ENCODE data around the gene ZNF184. TPM values are rescaled to one million over a fixed set of nuclear protein-coding genes. Genes with fewer than 3 reads are reported as not detected.

Gene ZNF184
- total and polyA plus RNA-seq, 2 of the 4 experiments (the other 2 are of a cell fraction), result 2.8 to 8.1 TPM

DNA sequence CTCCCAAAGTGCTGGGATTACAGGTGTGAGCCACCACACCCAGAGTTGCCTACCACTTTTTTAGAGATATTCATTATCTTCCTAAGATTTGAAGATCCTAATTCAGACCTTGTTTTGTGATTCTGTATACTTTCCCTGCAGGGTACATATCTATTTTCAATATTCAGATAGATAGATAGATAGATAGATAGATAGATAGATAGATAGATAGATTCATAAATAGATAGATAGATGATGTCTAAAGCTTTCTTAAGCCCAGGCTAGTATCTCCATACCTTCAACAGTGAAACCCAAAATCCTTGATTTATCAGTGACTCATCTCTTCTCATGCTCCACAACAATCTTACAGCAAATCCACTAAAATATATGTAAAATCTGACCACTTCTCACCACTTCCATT, 53.5 kb downstream of the ZNF184 start:
- H3K4ac ChIP-seq (ENCODE audit: low read depth, low read length), result no peak overlapping the region
- dilution Hi-C loops (cut with HindIII; ENCODE audit: low sequenced_read_pairs, unreplicated experiment) (no loop called here), in situ Hi-C loops (cut with MboI; ENCODE audit: low sequenced_read_pairs) (no loop called here), intact Hi-C loops (cut with micrococcal nuclease) (no loop called here)
- no peaks in the 10 kb centered on the region for H3K36me3 ChIP-seq (ENCODE audit: control insufficient read depth, insufficient read depth, low read length)
- H4K5ac ChIP-seq (ENCODE audit: low read depth, low read length), result no peak overlapping the region
- H3K4me3 ChIP-seq (ENCODE audit: insufficient read depth, low read depth, low read length), result no peak overlapping the region
- DNase-seq, result no peak
- H2BK20ac ChIP-seq (ENCODE audit: low read depth, low read length), result no peak overlapping the region
- H3K9me3 ChIP-seq (ENCODE audit: control insufficient read depth, insufficient read depth, low read length), result peaks cover 8% of the 10 kb centered on the region
- H3K9me1 ChIP-seq (ENCODE audit: insufficient read depth, low read length), result no peaks in the 10 kb centered on the region
- no peaks in the 10 kb centered on the region for H3K27me3 ChIP-seq (ENCODE audit: control insufficient read depth, insufficient read depth, low read length)
- H2AK5ac ChIP-seq (ENCODE audit: low read depth, low read length), result no peak overlapping the region
- H2BK15ac ChIP-seq (ENCODE audit: low read depth, low read length), result no peak overlapping the region
- H3K9ac ChIP-seq (ENCODE audit: low read depth, low read length), result no peak overlapping the region
- no peak overlapping the region for H3K4me2 ChIP-seq (ENCODE audit: low read depth, low read length)
- ChIA-PET CTCF (no interaction called here), POLR2A (ENCODE audit: unreplicated experiment) (no interaction called here)
- H2BK5ac ChIP-seq (ENCODE audit: low read depth, low read length, poor library complexity, severe bottlenecking), result no peak overlapping the region
- no peak for ATAC-seq (ENCODE audit: low read depth)
- TF ChIP-seq POLR2A (IDR thresholded peaks at IDR 0.05; ENCODE audit: low read depth, low read length), result no peak
- no peak for TF ChIP-seq NFE2L2 (IDR thresholded peaks at IDR 0.05; ENCODE audit: low read depth, low read length)
- no peak for TF ChIP-seq RAD21 (IDR thresholded peaks at IDR 0.05; ENCODE audit: low read length)
- TF ChIP-seq, protein P1, sequence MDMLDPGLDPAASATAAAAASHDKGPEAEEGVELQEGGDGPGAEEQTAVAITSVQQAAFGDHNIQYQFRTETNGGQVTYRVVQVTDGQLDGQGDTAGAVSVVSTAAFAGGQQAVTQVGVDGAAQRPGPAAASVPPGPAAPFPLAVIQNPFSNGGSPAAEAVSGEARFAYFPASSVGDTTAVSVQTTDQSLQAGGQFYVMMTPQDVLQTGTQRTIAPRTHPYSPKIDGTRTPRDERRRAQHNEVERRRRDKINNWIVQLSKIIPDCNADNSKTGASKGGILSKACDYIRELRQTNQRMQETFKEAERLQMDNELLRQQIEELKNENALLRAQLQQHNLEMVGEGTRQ (IDR thresholded peaks at IDR 0.05; ENCODE audit: low read depth, low read length), result no peak
- TF ChIP-seq, protein P2, sequence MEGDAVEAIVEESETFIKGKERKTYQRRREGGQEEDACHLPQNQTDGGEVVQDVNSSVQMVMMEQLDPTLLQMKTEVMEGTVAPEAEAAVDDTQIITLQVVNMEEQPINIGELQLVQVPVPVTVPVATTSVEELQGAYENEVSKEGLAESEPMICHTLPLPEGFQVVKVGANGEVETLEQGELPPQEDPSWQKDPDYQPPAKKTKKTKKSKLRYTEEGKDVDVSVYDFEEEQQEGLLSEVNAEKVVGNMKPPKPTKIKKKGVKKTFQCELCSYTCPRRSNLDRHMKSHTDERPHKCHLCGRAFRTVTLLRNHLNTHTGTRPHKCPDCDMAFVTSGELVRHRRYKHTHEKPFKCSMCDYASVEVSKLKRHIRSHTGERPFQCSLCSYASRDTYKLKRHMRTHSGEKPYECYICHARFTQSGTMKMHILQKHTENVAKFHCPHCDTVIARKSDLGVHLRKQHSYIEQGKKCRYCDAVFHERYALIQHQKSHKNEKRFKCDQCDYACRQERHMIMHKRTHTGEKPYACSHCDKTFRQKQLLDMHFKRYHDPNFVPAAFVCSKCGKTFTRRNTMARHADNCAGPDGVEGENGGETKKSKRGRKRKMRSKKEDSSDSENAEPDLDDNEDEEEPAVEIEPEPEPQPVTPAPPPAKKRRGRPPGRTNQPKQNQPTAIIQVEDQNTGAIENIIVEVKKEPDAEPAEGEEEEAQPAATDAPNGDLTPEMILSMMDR (conservative IDR thresholded peaks at IDR 0.05; ENCODE audit: low read depth, low read length), result no peak
- TF ChIP-seq RFX5 (IDR thresholded peaks at IDR 0.05; ENCODE audit: low read depth, low read length), result no peak
- TF ChIP-seq, protein P3, sequence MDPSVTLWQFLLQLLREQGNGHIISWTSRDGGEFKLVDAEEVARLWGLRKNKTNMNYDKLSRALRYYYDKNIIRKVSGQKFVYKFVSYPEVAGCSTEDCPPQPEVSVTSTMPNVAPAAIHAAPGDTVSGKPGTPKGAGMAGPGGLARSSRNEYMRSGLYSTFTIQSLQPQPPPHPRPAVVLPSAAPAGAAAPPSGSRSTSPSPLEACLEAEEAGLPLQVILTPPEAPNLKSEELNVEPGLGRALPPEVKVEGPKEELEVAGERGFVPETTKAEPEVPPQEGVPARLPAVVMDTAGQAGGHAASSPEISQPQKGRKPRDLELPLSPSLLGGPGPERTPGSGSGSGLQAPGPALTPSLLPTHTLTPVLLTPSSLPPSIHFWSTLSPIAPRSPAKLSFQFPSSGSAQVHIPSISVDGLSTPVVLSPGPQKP (IDR thresholded peaks at IDR 0.05; ENCODE audit: borderline replicate concordance, low read depth, low read length), result no peak
- H2AK9ac ChIP-seq (replicated peaks; ENCODE audit: low read depth, low read length, poor library complexity), result no peak overlapping the region
- H4K8ac ChIP-seq (ENCODE audit: low read depth in 2 of 2, low read length in 2 of 2), result no peak overlapping the region
- BruUV-seq (replicated peaks), result no TSS peak
- no peak overlapping the region for H3K14ac ChIP-seq (replicated peaks; ENCODE audit: low read depth, low read length)
- no peaks in the 10 kb centered on the region for H3K4me1 ChIP-seq (ENCODE audit: control insufficient read depth, insufficient read depth, low read length)
- H3K23ac ChIP-seq (ENCODE audit: low read depth, low read length), result no peak overlapping the region
- H3K18ac ChIP-seq (ENCODE audit: low read depth, low read length), result no peak overlapping the region
- no peak overlapping the region for H2BK120ac ChIP-seq (ENCODE audit: low read depth, low read length)
- no peak overlapping the region for H2AFZ ChIP-seq (replicated peaks; ENCODE audit: low read length, poor library complexity)
- H3K27ac ChIP-seq (ENCODE audit: insufficient read depth, low read length), result no peak overlapping the region
- H3K56ac ChIP-seq (ENCODE audit: extremely low read depth, insufficient read depth, low read length), result no peak overlapping the region
- no peaks in the 10 kb centered on the region for H4K20me1 ChIP-seq (ENCODE audit: insufficient read depth, low read length)
- no peak overlapping the region for H4K91ac ChIP-seq (ENCODE audit: insufficient read depth, low read depth, low read length)
- H3K79me1 ChIP-seq (ENCODE audit: low read depth in 1 of 2, low read length in 2 of 2), result no peaks in the 10 kb centered on the region

Measured in IMR-90 (cell line).